KOPT-K1 (cell line): Measurements from ENCODE around the gene DHX29.

Experiments used
- H3K27ac ChIP-seq: fragments of 200-600 bp; sonication (generic); 2 replicates; pipeline ENCODE4 v1.5.1; 2016; ENCODE audit warnings: antibody characterized with exemption, mild to moderate bottlenecking, low read depth, low read length; ENCODE audit not compliant: poor library complexity, severe bottlenecking
- H3K36me3 ChIP-seq: fragments of 200-600 bp; sonication (generic); 2 replicates; pipeline ENCODE4 v1.5.1; 2017; ENCODE audit warnings: antibody characterized with exemption, mild to moderate bottlenecking, low read length, moderate library complexity; ENCODE audit not compliant: insufficient read depth
- H3K9me3 ChIP-seq: fragments of 200-600 bp; sonication (generic); 2 replicates; pipeline ENCODE4 v1.5.1; 2017; ENCODE audit warnings: antibody characterized with exemption, low read length, mild to moderate bottlenecking; ENCODE audit not compliant: insufficient read depth, poor library complexity, severe bottlenecking

DHX29 gene

DNA sequence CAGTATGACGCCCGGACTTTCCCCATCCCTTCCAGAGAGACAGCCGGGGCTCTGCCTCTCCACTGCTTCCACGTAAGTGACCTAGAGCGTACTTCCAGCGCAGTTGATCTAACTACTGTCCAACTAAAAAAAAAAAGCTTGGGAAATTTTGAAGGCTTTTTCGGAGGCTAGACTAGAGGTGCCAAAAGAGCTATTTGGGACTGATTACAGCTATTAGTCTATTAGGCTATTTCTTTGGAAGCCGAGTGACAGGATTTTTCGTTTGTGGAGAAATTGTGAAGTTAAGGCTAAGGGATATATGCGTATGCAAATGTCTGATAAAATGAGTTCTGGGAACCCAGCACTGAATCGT, 75.6 kb downstream of the DHX29 start:
- Histone ChIP-seq H3K36me3 (no peaks in the 10 kb centered on the region), H3K9me3 (no peaks in the 10 kb centered on the region), H3K27ac (no peak overlapping the region)

DNA sequence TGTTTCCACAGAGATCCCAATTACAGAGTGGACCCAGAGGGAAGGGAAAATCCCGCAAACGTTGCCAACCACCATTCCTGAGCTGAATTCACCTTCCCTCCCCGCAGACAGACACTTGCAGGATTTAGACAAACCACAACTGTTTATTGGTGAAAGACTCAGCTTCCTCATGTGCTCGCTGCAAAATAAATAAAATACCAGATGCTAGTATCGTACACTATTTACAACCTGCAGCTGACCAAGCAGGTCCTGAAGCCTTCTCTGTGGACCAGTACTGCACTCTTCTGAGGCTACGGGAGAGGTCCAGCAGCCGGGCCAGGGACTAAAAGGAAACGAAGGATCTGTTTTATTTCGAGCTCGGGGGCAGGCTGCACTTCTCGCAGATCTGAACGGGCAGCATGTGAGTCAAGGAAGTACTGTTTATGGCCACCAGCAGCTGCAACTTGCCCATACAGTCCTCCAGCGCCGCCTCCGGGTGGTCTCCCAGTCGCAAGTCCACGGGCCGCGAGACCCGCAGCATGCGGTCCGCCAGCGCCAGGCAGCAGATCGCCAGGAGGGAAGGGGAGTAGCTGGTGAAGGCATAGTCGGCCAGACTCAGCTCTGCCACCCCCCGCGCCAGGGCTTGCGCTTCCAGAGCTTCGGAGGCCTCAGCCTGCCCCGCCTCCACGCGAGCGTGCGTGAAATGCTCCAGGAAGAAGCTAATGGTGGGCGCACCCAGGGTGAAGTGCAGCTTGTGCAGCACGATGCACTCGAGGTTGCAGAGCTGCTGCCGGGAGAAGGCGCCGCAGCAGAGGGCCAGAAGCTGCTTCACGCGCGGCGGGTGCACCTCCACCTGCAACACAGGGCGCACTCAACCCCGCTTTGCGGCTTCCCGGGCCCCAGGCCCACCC, 76.2 kb downstream of the DHX29 start:
- Histone ChIP-seq H3K9me3 (no peaks in the 10 kb centered on the region), H3K36me3 (no peaks in the 10 kb centered on the region), H3K27ac (no peak overlapping the region)

DNA sequence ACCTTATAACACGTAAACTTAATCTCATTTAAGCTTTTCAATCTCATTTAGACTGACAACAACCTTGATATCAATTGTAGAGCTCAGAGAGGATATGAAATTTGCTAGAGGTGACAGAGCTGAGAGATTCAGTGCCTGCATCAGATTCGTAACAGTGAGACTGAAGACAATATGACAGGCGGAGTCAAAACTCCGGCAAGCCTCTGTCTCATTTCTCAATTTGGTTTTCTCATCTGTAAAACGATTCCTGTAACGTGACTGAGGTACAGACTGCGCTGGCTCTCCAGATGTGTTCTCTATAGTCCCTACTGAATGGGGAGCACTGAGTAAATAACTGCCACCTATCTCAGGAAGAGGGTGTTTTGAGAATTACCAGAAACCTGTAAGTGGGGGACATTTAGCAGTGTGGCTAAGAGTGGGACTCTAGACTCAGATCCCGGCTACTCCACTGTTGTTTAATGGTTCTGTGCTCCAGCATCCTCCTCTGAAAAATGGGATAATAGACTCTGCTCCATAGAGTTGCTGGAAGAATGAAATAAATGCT, 77.3 kb downstream of the DHX29 start:
- no peaks in the 10 kb centered on the region for H3K9me3 ChIP-seq
- no peaks in the 10 kb centered on the region for H3K36me3 ChIP-seq
- H3K27ac ChIP-seq, result no peak overlapping the region

DNA sequence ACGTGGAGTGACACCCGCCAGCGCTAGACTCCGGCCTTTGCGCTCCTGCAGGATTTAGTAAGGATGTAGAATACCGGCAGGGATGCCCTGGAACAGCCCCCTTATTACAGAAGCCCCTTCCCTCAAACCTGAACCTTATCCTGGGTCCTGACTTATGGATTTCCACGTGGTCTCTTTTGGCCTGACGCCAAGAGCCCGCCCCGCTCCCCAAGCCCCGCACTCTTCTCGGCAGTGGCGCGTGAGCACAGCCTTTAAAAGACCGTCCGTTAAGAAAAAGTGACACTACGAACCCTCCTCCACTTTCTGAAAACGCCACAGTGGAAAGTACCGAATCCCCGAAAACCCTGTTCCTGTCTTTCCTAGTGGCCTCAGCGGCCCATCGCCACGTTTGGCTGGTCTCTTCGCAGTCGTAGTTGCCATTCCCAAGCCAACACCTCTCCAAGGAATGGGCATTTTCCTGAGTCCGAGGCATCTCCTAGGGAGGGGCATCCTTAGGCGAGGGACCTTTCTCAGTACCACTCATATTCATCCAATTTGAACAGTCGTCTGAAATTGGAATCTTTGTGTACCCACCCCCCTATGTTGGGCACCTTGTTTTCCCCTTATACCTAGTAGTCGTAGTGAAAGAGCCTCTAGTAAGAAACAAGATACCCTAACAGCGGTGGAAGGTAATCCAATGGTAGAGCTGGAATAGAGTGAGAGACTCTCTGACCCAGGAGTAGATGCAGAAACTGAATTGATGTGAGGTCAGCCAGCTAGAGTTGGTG, 79.6 kb downstream of the DHX29 start:
- Histone ChIP-seq H3K27ac (no peak overlapping the region), H3K36me3 (no peaks in the 10 kb centered on the region), H3K9me3 (peaks cover 9% of the 10 kb centered on the region)

DNA sequence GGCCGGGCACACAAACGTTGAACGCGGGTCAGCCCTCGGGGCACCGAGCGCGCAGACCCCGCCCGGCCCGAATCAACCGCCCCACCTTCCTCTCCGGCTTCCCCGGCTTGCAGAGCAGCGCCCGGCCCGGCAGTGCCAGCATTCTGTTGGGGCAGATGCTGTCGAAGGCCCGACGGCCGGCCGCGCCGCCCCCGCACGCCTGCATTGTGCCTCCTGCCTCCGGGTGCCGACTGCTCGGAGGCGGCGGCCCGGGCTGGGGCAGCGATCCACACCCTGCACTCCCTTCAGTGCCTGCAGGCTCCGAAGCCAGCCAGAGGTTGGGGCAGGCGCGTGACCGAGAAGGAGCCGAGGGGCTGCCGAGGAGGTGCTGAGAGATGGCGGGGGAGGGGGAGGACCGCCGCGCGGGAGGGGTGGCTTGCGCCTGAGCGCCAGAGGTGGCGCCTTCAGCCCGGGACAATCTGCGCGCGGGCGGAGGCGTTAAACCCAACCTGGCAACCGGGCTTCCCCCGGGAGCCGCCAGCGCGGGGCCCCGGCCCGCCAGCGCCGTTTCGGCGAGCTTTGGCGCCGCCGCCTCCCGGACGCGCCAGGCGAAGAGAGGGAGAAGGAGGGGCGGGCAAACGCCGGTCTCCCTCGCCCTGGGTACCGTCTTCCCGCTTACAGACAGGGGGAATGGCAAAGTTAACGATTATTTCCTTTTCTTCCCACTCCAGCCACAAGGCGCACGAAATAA, 80.4 kb downstream of the DHX29 start, which contains the start of gene MCIDAS:
Gene MCIDAS (minus strand): TSS at position 382 of the 730 bp plus-strand sequence. CDS start 177 bp downstream, at position 205.
- Histone ChIP-seq H3K27ac (no peak within 1 kb of the TSS), H3K36me3 (no peaks in the 10 kb centered on the region), H3K9me3 (peaks cover 17% of the 10 kb centered on the region)

DNA sequence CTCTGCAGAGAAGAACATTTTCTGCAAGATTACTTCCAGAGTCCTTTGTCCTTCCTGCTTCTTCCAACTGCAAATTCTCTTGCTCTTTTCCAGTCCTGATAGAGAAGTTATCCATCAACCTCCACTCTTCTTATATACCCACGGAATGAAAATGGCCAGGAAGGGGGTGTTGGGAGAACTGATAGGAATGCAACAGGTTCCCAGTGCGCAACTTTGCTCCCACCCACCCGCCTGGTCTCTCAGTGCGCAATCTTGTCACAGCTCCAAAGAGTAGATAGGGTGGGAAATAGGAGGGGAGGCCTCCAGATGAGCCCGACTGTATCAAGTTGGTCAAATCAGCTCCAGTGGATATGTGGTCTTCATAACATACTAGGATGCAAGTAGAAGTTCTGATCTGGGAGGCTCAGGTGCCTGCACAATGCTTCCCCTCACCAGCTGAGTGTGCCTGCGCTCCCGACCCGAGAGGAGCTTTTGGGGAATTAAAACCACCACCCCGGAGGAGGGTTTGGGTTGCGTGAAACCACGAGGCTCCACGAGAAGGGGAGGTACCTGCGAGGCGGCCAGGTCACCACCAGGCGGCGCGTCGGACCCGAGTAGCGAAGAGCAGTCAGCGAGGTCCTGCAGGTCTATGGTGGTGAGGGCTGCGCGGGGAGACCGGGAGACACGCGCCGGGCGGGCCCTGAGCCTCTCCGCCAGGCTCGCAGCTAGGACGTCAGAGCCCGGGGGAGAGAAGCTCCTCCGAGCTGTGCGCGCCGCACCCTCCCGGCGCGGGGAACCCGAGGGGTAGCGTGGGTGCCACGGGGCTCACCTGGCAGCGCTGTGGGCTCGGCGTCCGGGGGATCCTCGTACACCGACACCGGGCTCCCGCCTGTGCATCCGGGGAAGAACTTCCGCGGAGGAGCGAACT, 81.2 kb downstream of the DHX29 start:
- no peak overlapping the region for H3K27ac ChIP-seq
- H3K9me3 ChIP-seq, result peaks cover 20% of the 10 kb centered on the region
- H3K36me3 ChIP-seq, result no peaks in the 10 kb centered on the region

DNA sequence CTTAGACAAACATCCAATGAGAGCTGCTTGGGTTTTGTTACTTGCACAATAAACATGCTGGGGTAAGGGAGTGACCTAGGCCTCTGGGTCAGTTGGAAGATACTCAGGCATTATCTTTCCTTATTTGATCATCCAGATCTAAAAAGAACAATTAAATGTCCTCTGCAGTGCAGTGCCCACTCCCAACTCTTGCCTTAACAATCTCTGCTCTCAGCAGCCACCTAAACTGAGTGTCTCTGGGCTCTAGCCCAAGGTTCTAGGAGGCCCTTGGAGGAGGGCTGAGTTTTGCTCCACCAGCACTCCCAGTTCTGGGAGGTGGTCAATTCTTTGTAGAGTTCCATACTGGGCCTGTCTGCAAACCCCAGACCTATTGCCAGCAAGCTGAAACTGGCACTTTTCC, 82.1 kb downstream of the DHX29 start:
- H3K27ac ChIP-seq, result no peak overlapping the region
- peaks cover 20% of the 10 kb centered on the region for H3K9me3 ChIP-seq
- no peaks in the 10 kb centered on the region for H3K36me3 ChIP-seq

DNA sequence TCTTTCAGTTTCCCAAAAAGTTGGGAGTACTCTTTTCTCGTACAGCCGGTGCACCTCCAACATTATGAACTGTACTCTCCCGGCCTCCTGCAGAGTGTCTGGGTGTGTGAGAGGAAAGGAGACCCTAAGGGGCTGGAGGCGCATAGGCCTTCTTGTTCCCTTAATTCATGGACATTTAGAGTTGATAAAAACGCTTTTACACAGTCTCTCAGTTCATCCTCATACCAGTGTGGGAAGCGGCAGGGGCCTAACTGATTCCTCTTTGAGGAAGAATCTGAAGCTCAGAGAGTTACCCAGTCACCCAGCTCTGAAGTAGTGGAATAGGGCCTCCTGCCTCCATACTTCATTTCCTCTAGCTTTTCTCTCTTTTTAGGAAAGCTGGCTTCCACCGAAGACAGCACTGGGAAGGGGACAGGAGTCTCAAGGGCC, 83.7 kb downstream of the DHX29 start:
- Histone ChIP-seq H3K9me3 (peaks cover 20% of the 10 kb centered on the region), H3K36me3 (no peaks in the 10 kb centered on the region), H3K27ac (no peak overlapping the region)

DNA sequence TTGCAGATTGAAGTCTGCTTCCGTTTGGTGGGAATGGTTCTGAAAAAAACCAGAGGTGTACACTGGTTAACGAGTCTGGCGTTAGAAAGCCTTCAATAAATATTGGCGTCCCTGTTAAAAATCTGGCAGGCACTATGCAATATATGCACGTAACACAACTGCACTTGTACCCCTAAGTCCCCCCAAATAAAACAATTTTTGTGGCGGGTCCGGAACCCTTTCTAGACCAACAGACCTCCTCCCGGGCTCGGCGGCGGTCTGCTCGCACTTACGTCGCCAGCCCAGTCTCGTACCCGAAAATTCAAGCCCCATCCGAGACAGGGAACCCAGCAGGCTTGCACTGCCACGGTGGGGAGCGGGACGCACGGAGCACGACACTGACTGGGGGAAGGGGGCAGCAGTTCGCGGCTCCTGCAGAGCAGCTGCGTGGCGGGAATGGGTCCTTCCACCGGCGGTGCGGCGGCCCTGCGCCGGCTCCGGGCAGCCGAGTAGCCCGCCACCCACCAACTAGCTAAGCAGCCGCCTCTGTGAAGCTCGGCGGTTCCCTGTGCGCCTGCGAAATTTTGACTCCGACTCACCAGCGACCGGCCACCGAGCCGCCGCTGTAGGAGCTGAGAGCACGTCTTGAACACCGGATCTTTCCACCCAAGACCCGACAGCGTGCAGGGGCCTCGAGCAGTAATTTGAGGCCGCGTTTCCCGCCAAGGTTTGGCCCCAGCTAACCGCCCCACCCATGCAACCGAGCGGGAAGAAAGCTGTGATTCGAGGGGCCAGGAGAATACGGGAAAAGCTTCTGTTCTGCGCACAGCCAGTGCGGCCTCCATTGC, 84.3 kb downstream of the DHX29 start:
- Histone ChIP-seq H3K27ac (no peak overlapping the region), H3K9me3 (peaks cover 20% of the 10 kb centered on the region), H3K36me3 (no peaks in the 10 kb centered on the region)

DNA sequence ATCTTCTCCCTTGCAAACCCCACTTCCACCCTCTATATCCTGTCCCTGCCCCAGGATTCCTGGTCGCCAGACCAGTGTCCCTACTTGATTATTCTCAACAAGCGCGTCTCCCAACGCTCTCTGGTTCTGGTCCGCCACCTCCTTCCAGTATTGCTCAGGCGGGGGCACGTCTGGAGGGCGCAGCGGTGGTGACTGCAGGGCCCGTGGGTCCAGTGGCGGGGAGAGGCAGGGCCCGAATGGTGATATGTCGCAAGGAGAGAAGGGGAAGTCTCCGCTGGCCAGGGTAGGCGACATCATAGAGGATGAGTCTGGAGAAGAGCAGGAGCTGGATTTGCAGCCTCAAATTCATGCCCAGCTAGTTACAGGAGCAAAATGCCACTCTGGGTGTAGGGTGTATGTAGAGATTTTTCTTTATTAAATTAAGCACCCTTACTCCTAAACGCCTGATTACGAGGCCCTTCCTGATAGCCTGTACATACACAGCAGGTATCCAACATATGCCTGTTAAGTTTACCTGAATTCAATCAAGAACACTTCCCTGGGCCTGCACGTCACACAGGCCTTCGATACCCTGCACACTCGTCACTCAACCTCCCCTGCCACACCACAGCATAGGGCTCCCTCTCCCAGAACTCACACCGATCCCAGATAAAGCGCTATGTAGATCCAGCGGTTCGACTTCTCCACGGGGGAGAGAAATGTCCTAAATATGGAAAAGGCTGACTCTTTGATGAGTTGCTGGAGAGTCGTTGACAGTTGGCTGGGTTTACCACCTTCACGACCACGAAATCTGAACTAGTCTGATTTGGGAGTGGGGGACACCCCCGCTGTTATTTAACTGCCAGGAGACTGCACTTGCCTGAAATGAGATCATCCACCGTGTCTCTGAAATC, 85.2 kb downstream of the DHX29 start:
- Histone ChIP-seq H3K36me3 (no peaks in the 10 kb centered on the region), H3K27ac (no peak overlapping the region), H3K9me3 (peaks cover 20% of the 10 kb centered on the region)

DNA sequence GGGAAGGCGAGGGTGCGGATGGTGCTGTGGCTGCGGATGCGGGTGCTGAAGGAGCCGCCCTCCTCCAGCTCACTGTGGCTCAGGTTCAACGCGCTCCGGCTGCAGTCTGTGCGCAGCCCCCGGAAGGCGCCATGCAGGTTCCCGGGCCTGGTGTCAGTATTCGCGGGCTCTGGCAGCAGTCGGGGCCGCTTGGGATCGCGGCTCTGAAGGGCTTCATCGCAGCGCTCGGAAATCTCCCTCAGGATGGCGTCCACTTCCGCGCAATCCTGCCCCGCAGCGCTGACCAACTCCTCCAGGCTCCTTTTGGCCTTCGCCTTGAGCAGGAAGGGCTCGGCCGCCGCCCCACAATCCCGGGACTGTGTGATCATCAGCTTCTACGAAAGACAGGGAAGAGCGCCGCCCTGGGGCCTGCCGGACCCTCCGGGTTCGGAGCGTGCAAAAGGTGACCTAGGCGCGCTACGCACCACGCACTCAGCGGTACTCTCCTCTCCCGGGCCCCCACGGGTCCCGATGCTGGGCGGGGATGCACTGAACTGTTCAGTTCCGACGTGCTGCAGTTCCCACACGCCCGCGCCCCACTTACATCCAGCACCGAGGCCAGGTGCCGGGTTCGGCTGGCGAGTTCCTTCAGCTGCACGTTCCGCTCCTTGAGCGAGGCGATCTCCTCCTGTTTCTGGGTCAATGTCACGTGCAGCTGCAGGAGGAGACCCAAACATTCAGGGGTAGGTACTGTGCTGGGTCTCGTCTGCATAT, 86.9 kb downstream of the DHX29 start:
- Histone ChIP-seq H3K36me3 (no peaks in the 10 kb centered on the region), H3K9me3 (peaks cover 20% of the 10 kb centered on the region), H3K27ac (no peak overlapping the region)

DNA sequence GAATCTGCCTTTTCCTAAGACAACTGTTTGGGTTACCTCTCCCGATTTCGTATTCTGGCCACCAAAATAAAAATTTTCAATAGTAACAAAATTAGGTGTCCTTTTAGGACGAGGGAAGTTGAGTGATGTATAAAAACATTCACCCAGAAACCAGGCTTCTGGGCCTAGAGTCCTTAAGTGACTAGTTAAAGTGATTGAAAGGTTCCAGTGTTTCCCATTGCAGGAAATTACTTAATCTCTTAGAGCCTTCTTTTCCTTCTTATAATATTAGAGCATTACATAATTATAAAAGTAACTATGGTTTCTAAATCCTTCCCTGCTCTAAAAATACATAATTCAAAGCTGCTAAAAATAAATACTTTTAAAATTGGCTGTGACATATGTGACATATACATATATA, 87.7 kb downstream of the DHX29 start:
- no peak overlapping the region for H3K27ac ChIP-seq
- H3K9me3 ChIP-seq, result peaks cover 20% of the 10 kb centered on the region
- no peaks in the 10 kb centered on the region for H3K36me3 ChIP-seq
